HCT116 (cell line): ENCODE measurements around the gene ITIH5.

Source experiments
- CBX3 ChIP-seq: IDR thresholded peaks from 2 replicates; pipeline ENCODE4 v1.6.1; 2012; ENCODE audit warnings: low read depth
- CEBPB ChIP-seq: IDR thresholded peaks from 2 replicates; pipeline ENCODE4 v1.6.1; 2012; ENCODE audit warnings: low read depth
- EZH2phosphoT487 ChIP-seq: fragments of 200-600 bp; IDR thresholded peaks from 2 replicates; pipeline ENCODE4 v1.6.1; 2018; ENCODE audit warnings: antibody characterized with exemption, borderline replicate concordance
- POLR2A ChIP-seq: IDR thresholded peaks from 2 replicates; pipeline ENCODE4 v1.7.0; 2011; ENCODE audit warnings: borderline replicate concordance; ENCODE audit not compliant: insufficient read depth, insufficient read length; ENCODE audit errors: extremely low read depth
- POLR2AphosphoS5 ChIP-seq: IDR thresholded peaks from 2 replicates; pipeline ENCODE4 v1.6.1; 2011; ENCODE audit warnings: mild to moderate bottlenecking, low read depth, low read length, moderate library complexity
- TCF7L2 ChIP-seq: IDR thresholded peaks from 2 replicates; pipeline ENCODE4 v1.7.0; 2011; ENCODE audit warnings: borderline replicate concordance, inconsistent platforms; ENCODE audit not compliant: insufficient read depth, insufficient read length; ENCODE audit errors: extremely low read depth
- YY1 ChIP-seq: IDR thresholded peaks from 2 replicates; pipeline ENCODE4 v1.6.1; 2011; ENCODE audit warnings: low read length, low read depth, moderate library complexity, mild to moderate bottlenecking; ENCODE audit not compliant: insufficient replicate concordance; ENCODE audit errors: extremely low read depth
- ZFX ChIP-seq: fragments of 450-650 bp; IDR thresholded peaks from 2 replicates; pipeline ENCODE4 v1.6.1; 2017
- ZNF274 ChIP-seq: fragments of 200-500 bp; sonication (Bioruptor generic); IDR thresholded peaks from 2 replicates; pipeline ENCODE4 v1.6.1; 2014; ENCODE audit warnings: mild to moderate bottlenecking, low read depth, low read length, inconsistent platforms
- TF ChIP-seq, protein P1 (sequence below), 3 experiments: fragments of 200-600 bp in 1 of 3; sonication (generic) in 1 of 3; IDR thresholded peaks in 2 of 3; conservative IDR thresholded peaks in 1 of 3; 2 replicates each; pipeline ENCODE4 v1.5.1; 2012 to 2017; ENCODE audit warnings: low read depth in 2 of 3, low read length in 2 of 3, antibody characterized with exemption in 1 of 3, borderline replicate concordance in 1 of 3, control low read depth in 1 of 3, mild to moderate bottlenecking in 1 of 3, mixed read lengths in 1 of 3, mixed run types in 1 of 3, moderate library complexity in 1 of 3; ENCODE audit not compliant: insufficient read depth in 1 of 3
- TF ChIP-seq, protein P2 (sequence below): IDR thresholded peaks from 2 replicates; pipeline ENCODE4 v1.6.1; 2012; ENCODE audit warnings: low read depth

DNA sequence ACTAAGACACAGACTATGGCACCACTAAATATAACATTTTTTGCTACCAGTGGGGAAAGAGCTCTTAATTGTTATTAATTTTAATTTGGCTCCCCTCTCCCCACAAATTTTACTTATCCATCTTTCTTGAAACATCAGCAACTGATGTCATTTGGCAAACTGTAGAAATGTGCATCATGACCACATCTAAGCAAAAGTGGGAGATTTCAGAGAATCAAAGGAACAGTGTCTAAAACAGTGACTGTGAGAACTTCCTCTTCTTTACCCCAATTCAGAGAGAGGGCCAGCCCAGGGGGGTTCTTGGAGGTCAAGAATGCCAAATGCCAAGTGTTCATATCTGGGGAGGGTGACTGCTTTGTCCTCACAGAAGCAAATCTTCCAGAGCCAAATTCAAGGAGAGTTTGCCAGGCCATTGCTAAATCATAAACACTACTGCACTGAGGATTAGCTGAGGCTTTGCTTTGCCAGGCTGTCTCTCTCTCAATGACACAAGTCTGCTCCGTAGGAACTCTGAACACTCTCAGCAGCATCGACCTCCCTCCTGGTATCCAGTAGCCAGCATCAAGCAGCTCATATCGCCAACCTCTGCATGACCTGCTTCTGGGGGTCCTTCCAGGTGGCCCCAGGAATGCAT is 65.6 kb downstream of the ITIH5 start:
- no peak for TF ChIP-seq POLR2AphosphoS5
- no peak for TF ChIP-seq YY1
- no peak for TF ChIP-seq ZNF274
- TF ChIP-seq, protein P1, sequence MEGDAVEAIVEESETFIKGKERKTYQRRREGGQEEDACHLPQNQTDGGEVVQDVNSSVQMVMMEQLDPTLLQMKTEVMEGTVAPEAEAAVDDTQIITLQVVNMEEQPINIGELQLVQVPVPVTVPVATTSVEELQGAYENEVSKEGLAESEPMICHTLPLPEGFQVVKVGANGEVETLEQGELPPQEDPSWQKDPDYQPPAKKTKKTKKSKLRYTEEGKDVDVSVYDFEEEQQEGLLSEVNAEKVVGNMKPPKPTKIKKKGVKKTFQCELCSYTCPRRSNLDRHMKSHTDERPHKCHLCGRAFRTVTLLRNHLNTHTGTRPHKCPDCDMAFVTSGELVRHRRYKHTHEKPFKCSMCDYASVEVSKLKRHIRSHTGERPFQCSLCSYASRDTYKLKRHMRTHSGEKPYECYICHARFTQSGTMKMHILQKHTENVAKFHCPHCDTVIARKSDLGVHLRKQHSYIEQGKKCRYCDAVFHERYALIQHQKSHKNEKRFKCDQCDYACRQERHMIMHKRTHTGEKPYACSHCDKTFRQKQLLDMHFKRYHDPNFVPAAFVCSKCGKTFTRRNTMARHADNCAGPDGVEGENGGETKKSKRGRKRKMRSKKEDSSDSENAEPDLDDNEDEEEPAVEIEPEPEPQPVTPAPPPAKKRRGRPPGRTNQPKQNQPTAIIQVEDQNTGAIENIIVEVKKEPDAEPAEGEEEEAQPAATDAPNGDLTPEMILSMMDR (IDR thresholded peaks at IDR 0.05 in 2 of 3, conservative IDR thresholded peaks at IDR 0.05 in 1 of 3; ENCODE audit: borderline replicate concordance in 1 of 3, insufficient read depth in 1 of 3, low read depth in 2 of 3, low read length in 2 of 3), result no peak
- no peak for TF ChIP-seq ZFX
- no peak for TF ChIP-seq POLR2A
- no peak for TF ChIP-seq TCF7L2
- TF ChIP-seq, protein P2, sequence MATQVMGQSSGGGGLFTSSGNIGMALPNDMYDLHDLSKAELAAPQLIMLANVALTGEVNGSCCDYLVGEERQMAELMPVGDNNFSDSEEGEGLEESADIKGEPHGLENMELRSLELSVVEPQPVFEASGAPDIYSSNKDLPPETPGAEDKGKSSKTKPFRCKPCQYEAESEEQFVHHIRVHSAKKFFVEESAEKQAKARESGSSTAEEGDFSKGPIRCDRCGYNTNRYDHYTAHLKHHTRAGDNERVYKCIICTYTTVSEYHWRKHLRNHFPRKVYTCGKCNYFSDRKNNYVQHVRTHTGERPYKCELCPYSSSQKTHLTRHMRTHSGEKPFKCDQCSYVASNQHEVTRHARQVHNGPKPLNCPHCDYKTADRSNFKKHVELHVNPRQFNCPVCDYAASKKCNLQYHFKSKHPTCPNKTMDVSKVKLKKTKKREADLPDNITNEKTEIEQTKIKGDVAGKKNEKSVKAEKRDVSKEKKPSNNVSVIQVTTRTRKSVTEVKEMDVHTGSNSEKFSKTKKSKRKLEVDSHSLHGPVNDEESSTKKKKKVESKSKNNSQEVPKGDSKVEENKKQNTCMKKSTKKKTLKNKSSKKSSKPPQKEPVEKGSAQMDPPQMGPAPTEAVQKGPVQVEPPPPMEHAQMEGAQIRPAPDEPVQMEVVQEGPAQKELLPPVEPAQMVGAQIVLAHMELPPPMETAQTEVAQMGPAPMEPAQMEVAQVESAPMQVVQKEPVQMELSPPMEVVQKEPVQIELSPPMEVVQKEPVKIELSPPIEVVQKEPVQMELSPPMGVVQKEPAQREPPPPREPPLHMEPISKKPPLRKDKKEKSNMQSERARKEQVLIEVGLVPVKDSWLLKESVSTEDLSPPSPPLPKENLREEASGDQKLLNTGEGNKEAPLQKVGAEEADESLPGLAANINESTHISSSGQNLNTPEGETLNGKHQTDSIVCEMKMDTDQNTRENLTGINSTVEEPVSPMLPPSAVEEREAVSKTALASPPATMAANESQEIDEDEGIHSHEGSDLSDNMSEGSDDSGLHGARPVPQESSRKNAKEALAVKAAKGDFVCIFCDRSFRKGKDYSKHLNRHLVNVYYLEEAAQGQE, result no peak
- no peak for TF ChIP-seq EZH2phosphoT487
- TF ChIP-seq CEBPB, result no peak
- no peak for TF ChIP-seq CBX3
